C4-2B (cell line): ENCODE results near the gene ITGBL1.
A peak's percentile ranks its signal among the peaks of the same experiment; 100 is the strongest.

Experiments
- ZFX ChIP-seq: fragments of 450-650 bp; IDR thresholded peaks from 2 replicates; pipeline ENCODE4 v1.6.1; 2017
- TF ChIP-seq, protein P1 (sequence below): fragments of 450-650 bp; conservative IDR thresholded peaks from 2 replicates; pipeline ENCODE4 v1.5.1; 2017; ENCODE audit warnings: mild to moderate bottlenecking

DNA sequence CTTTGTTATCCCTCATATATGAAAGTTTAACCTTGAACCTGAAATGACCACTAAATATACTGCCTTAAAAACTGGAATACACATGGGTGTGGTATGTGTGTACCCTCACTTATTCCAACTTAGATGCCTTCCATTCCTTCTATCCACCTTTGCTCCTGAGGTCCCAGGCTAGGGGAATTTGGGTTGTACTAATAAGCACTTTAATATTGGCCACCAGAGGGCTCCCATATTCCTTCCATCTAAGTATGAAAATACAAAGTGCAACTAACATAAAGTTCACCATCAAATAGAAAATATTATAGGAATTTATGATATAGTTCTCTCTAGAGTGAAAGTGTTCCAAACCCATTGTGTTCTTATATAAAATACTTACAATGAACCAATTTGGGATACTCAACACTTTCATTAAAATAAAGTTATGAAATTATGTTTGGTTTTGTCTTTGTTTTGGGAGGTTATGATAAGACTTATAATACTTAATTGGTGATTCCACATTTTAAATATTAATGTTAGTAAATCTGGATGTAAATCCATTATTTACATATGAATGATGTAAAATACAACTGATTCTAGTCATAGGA is 62.3 kb downstream of the ITGBL1 start:
- TF ChIP-seq, protein P1, sequence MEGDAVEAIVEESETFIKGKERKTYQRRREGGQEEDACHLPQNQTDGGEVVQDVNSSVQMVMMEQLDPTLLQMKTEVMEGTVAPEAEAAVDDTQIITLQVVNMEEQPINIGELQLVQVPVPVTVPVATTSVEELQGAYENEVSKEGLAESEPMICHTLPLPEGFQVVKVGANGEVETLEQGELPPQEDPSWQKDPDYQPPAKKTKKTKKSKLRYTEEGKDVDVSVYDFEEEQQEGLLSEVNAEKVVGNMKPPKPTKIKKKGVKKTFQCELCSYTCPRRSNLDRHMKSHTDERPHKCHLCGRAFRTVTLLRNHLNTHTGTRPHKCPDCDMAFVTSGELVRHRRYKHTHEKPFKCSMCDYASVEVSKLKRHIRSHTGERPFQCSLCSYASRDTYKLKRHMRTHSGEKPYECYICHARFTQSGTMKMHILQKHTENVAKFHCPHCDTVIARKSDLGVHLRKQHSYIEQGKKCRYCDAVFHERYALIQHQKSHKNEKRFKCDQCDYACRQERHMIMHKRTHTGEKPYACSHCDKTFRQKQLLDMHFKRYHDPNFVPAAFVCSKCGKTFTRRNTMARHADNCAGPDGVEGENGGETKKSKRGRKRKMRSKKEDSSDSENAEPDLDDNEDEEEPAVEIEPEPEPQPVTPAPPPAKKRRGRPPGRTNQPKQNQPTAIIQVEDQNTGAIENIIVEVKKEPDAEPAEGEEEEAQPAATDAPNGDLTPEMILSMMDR = peak; percentile 74
- no peak for TF ChIP-seq ZFX
